Measurements from ENCODE around the gene HMCN1. TPM values are rescaled to one million over a fixed set of nuclear protein-coding genes. Genes with fewer than 3 reads are reported as not detected.
A peak's percentile ranks its signal among the peaks of the same experiment; 100 is the strongest.

HMCN1 gene
- total RNA-seq, 1 experiment from 2014 or later: 0.15 TPM

DNA sequence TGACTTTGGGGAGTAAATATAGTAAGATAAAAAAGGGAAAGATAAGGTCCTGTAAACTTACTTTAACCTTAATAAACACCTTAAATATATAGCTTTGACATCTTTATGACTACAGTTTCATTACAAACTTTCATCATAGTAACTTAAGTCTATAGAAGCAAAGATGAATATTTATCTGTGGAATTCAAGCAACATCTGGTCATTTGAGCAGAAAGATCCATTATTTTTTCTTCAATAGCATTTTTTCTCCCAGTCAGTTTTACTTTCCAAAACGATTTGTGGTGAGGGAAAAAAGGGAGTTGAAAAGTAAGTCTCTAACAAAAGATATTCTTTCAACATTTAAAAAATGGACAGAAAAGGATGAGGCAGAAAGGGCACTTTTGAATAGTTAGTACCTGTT is 69.0 kb downstream of the HMCN1 start:
- DNase-seq (ENCODE audit: low spot score): no peak

DNA sequence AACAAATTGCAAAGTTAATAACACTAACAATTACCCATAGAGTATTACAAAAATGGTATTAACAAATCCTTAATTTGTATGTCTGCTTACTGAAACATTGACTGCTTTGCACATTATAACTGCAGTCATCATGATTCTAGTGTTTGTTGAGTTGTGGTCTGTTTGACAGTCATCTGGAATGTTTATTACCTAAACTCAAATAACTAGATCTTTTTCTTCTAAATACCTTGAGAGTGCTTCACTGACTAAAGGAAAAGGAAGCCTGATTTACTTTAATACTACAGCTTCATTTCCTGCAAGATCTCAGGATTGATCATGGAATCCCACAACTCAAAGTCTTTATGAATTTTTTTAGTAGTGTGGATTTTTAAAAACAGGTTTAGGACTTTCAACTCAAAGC is 70.0 kb downstream of the HMCN1 start:
- no peak for DNase-seq (ENCODE audit: low spot score)

DNA sequence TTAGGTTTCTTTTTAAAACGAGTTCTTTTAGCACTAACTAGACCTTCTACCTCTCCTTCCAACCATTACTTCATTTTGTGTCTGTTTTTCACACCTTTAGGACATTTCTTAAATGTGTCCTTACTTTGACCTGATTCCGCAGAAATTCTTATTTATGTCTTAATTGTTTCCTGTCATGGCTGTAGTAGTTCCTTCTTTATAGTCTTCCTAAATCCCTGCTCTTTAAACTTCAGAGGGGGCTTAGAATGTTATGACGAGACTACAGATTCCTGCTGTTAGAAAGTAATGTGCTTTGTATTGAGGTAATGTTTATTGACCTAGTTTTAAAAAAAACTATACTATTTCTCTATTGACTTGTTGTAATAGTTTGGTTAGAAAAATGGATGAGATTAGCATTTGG is 70.4 kb downstream of the HMCN1 start:
- no peak for DNase-seq (ENCODE audit: low spot score)

DNA sequence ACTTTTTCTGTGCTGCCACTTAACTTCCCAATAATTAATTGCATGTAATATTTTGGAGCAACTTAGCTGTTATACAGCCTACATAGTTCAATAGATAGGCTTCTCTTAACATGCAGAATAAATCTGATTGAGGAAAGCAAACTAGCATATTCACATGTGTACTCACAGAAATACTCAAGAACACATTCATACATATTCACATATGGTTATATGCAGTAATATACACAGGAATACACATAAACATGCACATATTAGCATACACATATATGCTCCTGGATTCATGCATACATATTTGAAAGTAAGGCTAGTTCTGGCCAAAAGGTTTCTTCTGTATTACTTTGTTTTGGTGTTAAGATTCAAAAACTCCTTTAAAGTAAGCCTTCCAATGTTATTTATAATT is 73.1 kb downstream of the HMCN1 start:
- no peak for DNase-seq (ENCODE audit: low spot score)

DNA sequence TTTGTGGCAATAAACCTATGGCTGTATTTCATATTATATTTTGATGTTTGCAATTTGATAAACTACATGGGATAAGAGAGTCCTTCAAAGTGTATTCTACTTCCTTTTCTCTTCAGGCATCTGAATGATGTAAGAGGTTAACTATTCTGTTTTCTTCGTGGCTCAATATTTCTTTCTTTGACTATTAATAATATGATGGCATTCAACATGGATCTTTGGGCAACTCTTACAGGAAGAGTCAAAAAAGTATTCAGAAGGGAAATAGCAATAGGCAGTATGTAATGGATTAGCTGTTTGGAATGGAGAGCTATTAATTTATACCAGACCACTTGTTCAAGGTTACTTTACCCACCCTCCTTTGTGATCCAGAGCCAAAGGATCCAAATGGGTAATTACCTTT is 74.4 kb downstream of the HMCN1 start:
- DNase-seq (ENCODE audit: low spot score): no peak

DNA sequence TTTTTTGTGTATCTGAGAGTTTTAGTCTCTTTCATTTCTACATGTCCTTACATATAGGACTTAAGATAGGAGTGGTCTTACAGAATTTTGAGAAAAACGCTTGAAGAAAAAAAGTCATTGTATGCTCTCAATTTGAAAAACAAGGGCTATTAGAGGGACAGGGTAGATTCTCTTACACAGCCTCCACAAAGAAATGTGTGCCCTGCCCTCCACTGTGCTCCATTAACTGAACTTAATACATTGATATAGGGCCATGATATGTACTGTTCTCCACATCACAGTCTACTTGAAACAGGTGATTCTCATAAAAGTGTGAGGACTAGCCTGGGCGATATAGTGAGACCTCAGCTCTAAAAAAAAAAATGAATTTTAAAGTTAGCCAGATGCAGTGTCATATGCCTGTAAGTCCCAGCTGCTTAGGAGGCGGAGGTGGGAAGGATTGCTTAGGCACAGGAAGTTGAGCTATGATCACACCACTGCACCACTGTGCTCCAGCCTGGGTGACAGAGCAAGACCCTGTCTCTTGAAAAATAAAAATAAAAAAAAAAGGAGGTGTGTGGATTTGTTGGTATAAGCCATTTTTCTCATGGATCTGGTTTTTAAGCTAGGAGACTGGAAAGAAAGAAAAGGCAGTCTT is 77.0 kb downstream of the HMCN1 start:
- DNase-seq (ENCODE audit: low spot score): no peak

DNA sequence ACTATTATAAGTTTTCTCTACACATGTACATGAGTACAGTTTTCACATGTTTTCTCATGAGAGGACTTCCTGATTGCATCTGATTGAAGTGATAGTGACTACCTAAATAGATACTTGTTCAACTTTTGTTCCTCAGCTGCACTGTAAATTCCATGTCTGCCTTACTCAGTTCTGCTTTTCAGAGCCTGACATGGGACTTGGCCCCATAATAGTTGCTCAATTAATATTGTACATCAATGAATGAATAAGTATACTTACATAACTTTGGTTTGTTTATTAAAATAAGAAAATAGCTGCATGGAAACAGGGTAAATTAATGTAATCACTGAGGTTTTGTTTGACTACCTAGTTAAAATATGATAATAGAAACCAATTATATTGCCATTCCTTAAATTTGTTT is 78.7 kb downstream of the HMCN1 start:
- no peak for DNase-seq (ENCODE audit: low spot score)

DNA sequence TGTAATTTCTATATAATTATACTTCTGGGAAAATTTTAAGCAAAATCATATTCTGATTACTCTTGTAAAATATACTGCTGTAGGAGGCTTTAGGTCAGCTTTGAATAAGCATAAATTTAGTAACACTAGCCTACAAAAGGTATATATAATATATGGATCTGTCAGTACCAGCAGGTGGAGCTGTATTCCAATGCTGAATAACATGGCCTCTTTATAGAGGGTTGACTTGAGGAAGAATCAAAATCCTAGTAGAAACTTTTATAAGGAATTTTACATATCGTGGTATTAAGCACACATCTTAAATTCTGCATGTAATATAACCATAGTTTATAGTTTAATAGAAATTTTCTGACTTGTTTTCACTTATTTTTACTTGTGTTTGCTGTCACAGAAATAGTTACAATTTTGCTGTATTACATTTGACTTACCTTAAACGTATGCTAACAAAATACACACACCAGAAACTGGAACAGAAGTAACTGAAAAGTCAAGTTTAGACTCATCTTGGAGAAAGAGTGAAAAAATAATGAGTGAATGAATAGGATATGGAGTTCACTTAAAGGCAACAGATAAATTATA is 79.3 kb downstream of the HMCN1 start:
- peak; percentile 74 for DNase-seq (ENCODE audit: low spot score)

DNA sequence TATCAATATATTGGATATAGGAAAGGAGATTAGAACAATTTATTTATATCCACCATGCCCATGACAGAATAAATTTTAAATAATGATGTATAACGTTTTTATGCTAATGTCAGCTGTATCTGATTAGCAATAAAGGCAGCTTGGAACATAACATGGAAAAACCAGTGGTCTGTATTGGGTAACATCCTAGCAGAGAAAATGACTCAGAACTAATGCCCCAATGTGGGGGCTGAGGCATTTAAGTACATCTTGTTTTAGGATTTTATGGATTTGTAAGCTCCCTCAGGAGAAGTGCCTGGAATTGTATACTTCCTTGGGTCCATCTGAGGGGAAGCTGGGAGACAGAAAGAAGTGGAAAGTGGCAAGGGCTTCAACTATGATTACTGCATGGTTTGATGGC is 82.3 kb downstream of the HMCN1 start:
- DNase-seq (ENCODE audit: low spot score): no peak

DNA sequence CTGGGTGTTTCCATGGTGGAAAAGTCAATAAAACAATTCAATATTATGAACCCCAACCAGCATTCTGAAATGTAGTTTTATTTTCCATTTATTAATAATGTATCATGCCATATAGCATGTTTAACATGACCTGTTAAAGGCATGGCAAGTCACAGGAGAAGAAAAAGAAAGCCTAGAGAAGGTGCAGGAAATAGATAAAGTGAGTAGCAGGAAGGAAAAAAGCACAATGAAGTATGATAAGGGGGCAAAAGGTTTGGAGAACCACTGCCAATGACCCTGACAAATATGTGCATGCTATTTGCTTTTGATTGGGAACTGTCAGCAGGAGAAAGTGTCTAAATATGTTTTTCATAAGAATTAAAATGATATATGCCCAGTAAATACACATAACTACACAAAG is 85.6 kb downstream of the HMCN1 start:
- DNase-seq (ENCODE audit: low spot score): no peak

DNA sequence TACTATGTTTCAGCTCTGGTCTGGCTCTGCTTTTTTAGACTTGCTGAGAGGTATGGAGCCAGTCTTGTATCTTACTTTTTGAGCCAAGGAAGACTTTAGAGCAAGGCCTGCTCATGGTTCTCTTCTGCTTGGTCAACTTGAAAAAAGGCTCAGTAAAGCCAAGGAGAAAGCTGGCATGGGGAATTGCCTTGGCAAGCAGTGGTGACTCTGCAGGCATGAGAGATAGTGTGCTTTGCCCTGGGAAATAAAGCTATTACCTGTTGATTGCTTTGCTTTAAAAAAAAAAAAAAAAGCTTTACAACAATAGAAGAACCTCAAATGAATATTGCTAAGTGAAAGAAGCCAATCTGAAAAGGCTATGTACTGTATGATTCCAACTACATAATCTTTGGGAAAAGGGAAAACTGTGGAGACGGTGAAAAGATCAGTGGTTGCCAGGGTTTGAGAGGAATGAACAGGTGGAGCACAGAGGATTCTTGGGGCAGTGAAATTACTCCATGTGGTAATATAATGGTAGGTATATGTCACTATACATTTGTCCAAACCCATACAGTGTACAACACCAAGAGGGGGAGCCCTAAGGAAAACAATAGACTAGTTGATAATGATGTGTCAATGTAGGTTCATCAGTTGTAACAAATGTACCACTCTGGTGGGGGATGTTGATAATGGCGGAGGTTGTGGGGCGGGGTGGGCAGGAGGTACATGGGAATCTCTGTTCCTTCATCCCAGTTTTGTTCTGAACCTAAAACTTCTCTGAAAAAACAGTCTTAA is 87.6 kb downstream of the HMCN1 start:
- peak; percentile 55 for DNase-seq (ENCODE audit: low spot score)

DNA sequence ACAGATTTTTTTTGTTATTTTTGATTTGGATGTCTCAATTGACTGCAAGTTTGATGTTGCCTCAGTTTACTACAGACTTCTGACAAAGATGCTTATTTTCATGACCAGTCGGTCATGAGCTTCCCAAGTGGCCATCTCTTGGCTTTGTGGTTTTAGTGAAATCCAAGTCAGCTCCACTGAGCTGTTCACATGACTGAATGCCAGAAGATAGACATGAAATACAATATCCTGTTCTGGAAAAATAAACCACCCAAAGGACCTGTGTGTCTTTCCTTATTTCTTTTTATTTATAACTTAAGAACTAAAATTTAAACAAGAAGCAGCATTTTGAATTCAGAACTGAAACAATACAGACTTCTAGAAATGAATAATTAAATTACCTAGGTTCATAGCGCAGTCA is 89.3 kb downstream of the HMCN1 start:
- DNase-seq (ENCODE audit: low spot score): no peak

DNA sequence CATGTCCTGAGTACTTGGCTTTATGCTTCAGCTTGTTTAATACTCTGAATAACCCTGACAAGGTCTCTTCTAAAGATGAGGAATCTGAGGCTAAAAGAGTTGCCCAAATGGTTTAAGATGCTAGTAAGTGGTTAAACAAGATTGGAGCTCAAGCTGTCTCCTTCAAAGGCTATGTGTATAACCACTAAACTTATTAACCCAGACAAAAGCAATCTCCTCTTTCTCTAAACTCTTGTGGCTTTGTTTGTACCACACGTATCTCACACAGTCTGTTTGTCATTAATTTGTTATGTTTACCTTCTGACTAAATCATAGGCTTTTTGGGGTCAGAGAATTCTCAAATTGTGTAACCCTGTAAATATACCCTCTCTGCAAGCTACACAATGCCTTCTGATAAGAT is 89.9 kb downstream of the HMCN1 start:
- no peak for DNase-seq (ENCODE audit: low spot score)

DNA sequence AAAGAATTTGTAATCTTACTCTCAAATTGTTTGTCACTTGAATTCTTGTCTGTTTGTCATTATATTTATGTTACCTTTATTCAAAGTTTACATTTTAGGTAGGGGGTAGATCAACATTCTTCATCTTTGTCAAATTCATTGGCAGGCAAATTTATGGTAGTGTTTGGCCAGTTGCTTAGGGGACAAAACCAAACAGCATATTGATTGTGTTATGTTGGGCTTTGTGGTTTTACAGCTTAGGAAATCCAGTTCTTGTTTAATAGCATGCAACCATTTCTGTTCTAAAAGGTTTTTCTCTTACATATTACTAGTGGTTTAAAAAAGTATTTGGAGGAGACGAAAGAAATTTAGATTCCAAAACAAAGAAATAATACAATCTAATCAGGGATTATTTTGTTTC is 91.4 kb downstream of the HMCN1 start:
- DNase-seq (ENCODE audit: low spot score): no peak

DNA sequence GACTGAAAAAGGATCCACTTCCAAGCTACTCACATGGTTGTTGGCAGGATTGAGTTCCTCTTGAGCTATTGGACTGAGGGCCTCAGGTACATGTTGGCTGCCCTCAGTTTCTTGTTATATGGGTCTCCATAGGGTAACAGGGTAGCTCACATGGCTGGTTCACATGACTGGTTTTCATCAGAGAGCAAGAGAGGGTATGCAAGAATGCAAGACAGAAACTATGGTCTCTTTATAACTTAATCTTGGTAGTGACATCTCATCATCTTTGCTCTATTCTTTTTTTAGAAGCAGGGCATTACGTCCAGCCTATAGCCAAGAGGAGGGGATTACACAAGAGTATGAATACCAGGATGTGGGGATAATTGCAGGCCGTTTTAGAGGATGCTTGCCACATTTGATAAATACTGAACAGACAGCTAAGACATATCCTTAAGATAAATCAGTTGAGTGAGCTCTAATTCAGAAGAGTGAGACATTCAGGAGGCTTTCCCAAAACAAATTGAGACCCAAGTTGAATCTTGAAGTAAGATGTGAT is 100.2 kb downstream of the HMCN1 start:
- no peak for DNase-seq (ENCODE audit: low spot score)

DNA sequence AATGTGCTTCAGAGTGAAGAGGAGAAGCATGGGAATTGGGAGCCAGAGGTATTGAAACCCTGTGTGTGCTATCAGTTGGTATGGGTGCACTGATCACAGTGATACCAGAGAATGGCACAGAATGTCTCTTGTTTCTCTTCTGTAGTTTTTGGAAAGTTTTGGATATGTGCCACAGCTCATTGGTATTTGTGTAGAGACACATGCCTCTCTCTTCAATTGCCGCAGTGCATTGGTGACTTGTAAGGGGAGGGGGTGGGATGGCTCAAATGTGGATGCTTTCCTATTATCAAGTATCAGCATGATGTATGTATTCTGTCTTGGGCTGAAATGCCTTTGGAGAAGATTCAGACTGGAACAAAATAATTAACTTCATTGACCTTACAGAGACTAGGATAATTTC is 101.0 kb downstream of the HMCN1 start:
- DNase-seq (ENCODE audit: low spot score): no peak

DNA sequence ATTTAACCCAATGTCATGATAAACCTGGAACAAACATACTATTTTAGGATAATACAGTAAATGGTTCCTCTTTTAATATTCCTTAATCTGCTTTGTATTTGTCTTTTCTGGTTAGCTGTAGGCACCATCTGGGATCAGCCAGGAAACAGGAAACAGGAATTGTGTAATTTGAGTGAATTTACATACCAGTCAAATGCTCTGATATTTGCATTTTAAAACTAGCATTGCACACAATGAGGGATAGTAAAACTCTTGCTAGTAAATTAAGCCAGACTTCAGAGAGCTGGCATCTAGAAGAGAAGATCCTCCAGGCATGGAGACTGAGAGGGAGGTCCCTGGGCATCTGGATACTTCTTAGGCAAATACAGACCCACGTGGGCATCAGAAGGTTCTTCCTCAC is 103.5 kb downstream of the HMCN1 start:
- no peak for DNase-seq (ENCODE audit: low spot score)

DNA sequence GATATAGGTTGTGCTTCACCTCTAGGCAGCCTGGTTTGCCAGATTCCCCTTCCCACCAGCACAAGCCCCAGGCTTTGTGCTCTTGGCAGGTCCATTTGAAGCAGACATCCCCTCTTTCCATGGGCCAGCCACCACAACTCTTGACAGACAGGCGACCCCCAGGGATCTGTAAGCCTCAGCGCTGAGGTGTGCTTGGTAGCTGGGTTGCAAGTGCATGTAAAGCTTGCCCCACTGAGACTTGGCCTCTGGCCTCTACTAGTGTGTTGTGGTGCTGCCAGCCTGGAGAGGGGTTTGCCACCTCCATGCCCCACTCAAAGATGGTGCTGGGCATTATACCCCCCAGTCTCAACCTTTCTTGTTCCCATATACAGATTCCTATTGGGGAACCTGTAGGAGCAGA is 103.9 kb downstream of the HMCN1 start:
- DNase-seq (ENCODE audit: low spot score): no peak

DNA sequence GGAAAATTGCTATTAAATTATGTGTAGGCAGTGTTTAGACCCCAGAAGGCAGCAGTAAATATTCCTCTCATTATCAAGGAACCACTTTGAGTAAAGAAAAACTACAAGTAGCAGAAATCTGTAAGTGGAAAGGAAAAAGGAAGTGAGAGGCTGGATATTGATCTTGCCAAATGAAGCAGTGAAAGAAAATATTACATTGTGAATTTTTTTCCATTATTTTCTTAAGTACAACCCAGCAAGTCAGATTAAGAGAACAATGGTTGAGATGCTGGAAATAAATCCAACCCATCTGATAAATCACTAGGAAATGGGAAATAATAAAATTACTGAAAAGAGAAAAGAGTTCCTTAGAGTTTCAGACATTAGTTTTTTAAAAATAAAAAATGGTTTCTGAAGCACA is 106.7 kb downstream of the HMCN1 start:
- no peak for DNase-seq (ENCODE audit: low spot score)

DNA sequence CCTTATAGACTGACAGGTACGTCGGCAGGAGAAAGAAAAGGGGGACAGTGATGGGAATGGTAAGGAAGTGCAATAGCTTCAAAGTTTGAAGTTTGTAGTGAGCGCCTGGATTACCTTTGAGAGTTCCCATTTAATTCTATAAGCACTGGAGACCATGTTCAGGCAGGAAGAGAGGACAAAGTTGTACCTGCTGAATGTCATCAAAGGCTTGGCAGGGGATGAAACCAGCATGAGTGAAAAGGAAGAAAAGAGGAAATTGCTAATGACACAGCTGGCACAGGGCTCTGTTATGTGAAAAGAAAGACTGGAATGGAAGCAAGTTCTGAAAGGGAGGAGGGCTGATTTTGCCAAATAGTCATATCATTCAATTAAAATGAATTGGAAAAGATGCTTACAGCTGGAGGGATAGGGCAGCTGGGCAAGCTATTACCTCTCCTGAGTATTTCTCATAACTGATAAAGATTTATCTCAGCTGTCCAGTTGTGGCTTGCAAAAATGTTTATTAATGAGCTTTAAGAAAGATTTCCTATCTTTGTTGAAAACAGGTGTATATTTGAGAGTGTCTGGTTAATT is 109.2 kb downstream of the HMCN1 start:
- DNase-seq (ENCODE audit: low spot score): no peak

DNA sequence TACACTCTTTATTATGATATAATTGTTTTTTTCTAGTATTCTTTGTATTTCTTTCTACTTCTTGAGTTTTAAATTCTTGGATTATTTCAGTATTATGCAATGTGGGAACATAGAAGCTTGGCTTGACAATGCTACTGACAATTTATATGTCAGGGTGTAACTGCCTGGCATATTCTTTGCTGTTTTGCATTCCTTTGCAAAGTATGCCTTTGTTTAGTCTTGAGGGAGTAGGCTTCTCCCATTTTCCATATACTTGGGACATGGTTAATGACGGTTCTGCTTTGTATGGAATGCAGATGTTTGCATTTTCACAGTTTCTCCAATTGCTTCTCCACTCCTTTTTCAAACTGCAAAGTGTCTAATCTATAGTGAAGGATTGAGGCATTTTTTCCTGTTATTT is 109.8 kb downstream of the HMCN1 start:
- DNase-seq (ENCODE audit: low spot score): no peak

DNA sequence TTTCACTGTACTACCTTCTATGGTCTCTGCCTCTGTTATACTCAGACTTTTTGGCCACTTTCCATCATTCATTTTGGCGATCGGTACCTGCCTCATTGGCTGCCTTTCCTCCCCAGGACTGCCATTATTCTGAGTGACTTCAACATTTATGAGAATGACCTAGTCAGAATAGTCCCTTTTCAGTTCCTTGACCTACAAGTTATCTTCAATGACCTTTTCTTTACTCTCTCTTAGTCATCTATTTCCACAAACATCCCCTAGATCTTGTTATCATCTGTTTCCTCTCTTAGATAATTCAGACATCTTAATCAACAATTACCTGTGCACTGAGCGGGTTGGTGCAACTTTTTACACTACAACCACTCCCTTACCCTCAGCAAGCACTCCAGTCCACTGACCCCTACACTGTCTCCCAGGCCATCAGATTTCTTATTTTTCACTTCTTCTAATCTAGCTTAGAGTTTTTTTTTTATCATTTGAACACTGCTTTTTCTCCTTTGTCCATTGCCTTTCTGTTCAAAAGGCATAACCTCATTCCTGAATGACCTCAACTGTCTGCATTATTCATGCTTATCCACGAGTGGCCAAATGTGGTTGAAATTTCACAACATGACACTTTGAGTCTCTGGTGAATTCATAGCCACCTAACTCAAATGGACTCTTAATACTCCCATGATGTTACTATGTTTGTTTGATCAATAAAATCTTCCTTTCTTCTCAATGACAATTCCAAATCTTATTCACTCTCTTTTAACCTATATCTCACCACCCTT is 112.7 kb downstream of the HMCN1 start:
- no peak for DNase-seq (ENCODE audit: low spot score)

Measured in HT-29 (cell line).